ENCODE data around the gene TBXAS1. TPM values are rescaled to one million over a fixed set of nuclear protein-coding genes. Genes with fewer than 3 reads are reported as not detected.

Gene TBXAS1
- total and polyA plus RNA-seq, 2 experiments from 2014 or later, result 1.3 TPM; not detected in 1

DNA sequence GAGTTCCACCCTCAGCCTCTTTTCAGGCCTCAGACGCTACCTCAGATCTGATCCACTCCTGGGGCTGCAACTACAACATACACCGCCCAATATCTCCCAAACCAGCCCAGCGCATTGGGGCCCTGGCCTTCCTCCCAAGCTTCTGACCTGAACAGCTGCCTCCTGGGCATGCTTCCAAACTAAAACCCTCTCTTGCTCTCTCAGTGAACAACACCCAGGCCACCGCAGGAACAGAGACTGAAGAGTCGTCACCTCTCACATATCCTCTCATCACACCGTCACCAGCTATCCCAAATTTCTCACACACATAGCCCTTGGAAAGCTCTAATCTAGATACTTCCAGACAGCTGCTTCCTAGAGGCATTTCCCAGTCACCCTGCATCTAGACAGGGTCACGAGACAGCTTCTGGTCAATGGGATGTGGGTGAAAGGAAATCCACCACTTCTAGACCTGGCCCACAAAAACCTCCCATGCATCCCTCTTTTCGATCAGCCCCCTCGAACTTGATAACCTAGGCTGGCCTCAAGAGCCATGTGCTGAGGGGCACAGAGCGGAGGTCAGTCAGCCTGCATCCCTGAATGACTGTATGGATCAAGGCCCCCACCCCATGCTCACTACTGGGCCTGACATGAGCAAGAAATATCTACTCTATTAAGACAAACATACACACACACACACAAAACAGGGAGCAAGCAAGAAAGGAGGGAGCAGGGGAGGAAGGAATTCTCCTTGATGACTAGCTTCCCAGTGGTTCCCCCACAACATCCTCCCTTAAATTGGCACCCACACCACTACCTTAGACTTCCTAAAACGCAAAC, 231.9 kb downstream of the TBXAS1 start:
- H4K20me1 ChIP-seq (replicated peaks; ENCODE audit: insufficient read depth), result no peaks in the 10 kb centered on the region
- Mint-ChIP-seq H3K9me3 (no peaks in the 10 kb centered on the region; the same call in 2 of the 3 replicates), H3K27me3 (ENCODE audit: insufficient read depth, low read depth, poor library complexity) (peaks cover 29% of the 10 kb centered on the region), H3K36me3 (ENCODE audit: low read depth) (no peaks in the 10 kb centered on the region), H3K4me1 (peaks cover 5% of the 10 kb centered on the region; the same call in 2 of the 3 replicates), H3K27ac (no peak overlapping the region), H3K4me3 (peak overlapping the region; percentile 79)
- ATAC-seq (no peak), DNase-seq (ENCODE audit: low spot score) (no peak)
- H3K27me3 ChIP-seq (ENCODE audit: insufficient read depth), result peaks cover 39% of the 10 kb centered on the region
- no peak overlapping the region for H3K4me2 ChIP-seq
- no peaks in the 10 kb centered on the region; the same call in 1 of the 2 replicates for H3K9me2 ChIP-seq (ENCODE audit: insufficient read depth)
- H3K4me1 ChIP-seq (ENCODE audit: insufficient read depth), result peaks cover 7% of the 10 kb centered on the region; the same call in 1 of the 2 replicates
- H3K79me2 ChIP-seq (replicated peaks; ENCODE audit: insufficient read depth), result no peaks in the 10 kb centered on the region
- no peaks in the 10 kb centered on the region for H3F3A ChIP-seq (replicated peaks; ENCODE audit: low read depth)
- H2AFZ ChIP-seq, result no peak overlapping the region
- H3K36me3 ChIP-seq (ENCODE audit: insufficient read depth), result no peaks in the 10 kb centered on the region
- H3K4me3 ChIP-seq, result no peak overlapping the region
- H3K27ac ChIP-seq (ENCODE audit: low read depth), result no peak overlapping the region
- no peak for TF ChIP-seq CREB1 (CRISPR knock-in tag; IDR thresholded peaks at IDR 0.05; ENCODE audit: low read depth)
- TF ChIP-seq, protein P1, sequence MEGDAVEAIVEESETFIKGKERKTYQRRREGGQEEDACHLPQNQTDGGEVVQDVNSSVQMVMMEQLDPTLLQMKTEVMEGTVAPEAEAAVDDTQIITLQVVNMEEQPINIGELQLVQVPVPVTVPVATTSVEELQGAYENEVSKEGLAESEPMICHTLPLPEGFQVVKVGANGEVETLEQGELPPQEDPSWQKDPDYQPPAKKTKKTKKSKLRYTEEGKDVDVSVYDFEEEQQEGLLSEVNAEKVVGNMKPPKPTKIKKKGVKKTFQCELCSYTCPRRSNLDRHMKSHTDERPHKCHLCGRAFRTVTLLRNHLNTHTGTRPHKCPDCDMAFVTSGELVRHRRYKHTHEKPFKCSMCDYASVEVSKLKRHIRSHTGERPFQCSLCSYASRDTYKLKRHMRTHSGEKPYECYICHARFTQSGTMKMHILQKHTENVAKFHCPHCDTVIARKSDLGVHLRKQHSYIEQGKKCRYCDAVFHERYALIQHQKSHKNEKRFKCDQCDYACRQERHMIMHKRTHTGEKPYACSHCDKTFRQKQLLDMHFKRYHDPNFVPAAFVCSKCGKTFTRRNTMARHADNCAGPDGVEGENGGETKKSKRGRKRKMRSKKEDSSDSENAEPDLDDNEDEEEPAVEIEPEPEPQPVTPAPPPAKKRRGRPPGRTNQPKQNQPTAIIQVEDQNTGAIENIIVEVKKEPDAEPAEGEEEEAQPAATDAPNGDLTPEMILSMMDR (conservative IDR thresholded peaks at IDR 0.05; ENCODE audit: low read depth in 2 of 2), result no peak
- TF ChIP-seq, protein P2, sequence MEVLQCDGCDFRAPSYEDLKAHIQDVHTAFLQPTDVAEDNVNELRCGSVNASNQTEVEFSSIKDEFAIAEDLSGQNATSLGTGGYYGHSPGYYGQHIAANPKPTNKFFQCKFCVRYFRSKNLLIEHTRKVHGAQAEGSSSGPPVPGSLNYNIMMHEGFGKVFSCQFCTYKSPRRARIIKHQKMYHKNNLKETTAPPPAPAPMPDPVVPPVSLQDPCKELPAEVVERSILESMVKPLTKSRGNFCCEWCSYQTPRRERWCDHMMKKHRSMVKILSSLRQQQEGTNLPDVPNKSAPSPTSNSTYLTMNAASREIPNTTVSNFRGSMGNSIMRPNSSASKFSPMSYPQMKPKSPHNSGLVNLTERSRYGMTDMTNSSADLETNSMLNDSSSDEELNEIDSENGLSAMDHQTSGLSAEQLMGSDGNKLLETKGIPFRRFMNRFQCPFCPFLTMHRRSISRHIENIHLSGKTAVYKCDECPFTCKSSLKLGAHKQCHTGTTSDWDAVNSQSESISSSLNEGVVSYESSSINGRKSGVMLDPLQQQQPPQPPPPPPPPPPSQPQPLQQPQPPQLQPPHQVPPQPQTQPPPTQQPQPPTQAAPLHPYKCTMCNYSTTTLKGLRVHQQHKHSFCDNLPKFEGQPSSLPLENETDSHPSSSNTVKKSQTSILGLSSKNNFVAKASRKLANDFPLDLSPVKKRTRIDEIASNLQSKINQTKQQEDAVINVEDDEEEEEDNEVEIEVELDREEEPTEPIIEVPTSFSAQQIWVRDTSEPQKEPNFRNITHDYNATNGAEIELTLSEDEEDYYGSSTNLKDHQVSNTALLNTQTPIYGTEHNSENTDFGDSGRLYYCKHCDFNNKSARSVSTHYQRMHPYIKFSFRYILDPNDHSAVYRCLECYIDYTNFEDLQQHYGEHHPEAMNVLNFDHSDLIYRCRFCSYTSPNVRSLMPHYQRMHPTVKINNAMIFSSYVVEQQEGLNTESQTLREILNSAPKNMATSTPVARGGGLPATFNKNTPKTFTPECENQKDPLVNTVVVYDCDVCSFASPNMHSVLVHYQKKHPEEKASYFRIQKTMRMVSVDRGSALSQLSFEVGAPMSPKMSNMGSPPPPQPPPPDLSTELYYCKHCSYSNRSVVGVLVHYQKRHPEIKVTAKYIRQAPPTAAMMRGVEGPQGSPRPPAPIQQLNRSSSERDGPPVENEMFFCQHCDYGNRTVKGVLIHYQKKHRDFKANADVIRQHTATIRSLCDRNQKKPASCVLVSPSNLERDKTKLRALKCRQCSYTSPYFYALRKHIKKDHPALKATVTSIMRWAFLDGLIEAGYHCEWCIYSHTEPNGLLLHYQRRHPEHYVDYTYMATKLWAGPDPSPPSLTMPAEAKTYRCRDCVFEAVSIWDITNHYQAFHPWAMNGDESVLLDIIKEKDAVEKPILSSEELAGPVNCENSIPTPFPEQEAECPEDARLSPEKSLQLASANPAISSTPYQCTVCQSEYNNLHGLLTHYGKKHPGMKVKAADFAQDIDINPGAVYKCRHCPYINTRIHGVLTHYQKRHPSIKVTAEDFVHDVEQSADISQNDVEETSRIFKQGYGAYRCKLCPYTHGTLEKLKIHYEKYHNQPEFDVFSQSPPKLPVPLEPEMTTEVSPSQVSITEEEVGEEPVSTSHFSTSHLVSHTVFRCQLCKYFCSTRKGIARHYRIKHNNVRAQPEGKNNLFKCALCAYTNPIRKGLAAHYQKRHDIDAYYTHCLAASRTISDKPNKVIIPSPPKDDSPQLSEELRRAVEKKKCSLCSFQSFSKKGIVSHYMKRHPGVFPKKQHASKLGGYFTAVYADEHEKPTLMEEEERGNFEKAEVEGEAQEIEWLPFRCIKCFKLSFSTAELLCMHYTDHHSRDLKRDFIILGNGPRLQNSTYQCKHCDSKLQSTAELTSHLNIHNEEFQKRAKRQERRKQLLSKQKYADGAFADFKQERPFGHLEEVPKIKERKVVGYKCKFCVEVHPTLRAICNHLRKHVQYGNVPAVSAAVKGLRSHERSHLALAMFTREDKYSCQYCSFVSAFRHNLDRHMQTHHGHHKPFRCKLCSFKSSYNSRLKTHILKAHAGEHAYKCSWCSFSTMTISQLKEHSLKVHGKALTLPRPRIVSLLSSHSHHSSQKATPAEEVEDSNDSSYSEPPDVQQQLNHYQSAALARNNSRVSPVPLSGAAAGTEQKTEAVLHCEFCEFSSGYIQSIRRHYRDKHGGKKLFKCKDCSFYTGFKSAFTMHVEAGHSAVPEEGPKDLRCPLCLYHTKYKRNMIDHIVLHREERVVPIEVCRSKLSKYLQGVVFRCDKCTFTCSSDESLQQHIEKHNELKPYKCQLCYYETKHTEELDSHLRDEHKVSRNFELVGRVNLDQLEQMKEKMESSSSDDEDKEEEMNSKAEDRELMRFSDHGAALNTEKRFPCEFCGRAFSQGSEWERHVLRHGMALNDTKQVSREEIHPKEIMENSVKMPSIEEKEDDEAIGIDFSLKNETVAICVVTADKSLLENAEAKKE (CRISPR knock-in tag; IDR thresholded peaks at IDR 0.05), result no peak
- TF ChIP-seq EZH2phosphoT487 (IDR thresholded peaks at IDR 0.05; ENCODE audit: unreplicated experiment), result no peak
- no peak for TF ChIP-seq ZNF331 (CRISPR knock-in tag; IDR thresholded peaks at IDR 0.05; ENCODE audit: low read depth)
- TF ChIP-seq ZNF114 (CRISPR knock-in tag; IDR thresholded peaks at IDR 0.05), result no peak
- TF ChIP-seq STAT1 (IDR thresholded peaks at IDR 0.05; ENCODE audit: unreplicated experiment), result no peak
- TF ChIP-seq JUNB (IDR thresholded peaks at IDR 0.05; ENCODE audit: unreplicated experiment), result no peak
- TF ChIP-seq, protein P3, sequence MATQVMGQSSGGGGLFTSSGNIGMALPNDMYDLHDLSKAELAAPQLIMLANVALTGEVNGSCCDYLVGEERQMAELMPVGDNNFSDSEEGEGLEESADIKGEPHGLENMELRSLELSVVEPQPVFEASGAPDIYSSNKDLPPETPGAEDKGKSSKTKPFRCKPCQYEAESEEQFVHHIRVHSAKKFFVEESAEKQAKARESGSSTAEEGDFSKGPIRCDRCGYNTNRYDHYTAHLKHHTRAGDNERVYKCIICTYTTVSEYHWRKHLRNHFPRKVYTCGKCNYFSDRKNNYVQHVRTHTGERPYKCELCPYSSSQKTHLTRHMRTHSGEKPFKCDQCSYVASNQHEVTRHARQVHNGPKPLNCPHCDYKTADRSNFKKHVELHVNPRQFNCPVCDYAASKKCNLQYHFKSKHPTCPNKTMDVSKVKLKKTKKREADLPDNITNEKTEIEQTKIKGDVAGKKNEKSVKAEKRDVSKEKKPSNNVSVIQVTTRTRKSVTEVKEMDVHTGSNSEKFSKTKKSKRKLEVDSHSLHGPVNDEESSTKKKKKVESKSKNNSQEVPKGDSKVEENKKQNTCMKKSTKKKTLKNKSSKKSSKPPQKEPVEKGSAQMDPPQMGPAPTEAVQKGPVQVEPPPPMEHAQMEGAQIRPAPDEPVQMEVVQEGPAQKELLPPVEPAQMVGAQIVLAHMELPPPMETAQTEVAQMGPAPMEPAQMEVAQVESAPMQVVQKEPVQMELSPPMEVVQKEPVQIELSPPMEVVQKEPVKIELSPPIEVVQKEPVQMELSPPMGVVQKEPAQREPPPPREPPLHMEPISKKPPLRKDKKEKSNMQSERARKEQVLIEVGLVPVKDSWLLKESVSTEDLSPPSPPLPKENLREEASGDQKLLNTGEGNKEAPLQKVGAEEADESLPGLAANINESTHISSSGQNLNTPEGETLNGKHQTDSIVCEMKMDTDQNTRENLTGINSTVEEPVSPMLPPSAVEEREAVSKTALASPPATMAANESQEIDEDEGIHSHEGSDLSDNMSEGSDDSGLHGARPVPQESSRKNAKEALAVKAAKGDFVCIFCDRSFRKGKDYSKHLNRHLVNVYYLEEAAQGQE (IDR thresholded peaks at IDR 0.05; ENCODE audit: unreplicated experiment), result no peak
- TF ChIP-seq NANOG (IDR thresholded peaks at IDR 0.05; ENCODE audit: borderline replicate concordance), result no peak
- TF ChIP-seq EZH2 (IDR thresholded peaks at IDR 0.05; ENCODE audit: low read depth, unreplicated experiment), result no peak
- no peak for TF ChIP-seq POLR2AphosphoS5 (IDR thresholded peaks at IDR 0.05; ENCODE audit: low read depth)
- TF ChIP-seq, protein P4, sequence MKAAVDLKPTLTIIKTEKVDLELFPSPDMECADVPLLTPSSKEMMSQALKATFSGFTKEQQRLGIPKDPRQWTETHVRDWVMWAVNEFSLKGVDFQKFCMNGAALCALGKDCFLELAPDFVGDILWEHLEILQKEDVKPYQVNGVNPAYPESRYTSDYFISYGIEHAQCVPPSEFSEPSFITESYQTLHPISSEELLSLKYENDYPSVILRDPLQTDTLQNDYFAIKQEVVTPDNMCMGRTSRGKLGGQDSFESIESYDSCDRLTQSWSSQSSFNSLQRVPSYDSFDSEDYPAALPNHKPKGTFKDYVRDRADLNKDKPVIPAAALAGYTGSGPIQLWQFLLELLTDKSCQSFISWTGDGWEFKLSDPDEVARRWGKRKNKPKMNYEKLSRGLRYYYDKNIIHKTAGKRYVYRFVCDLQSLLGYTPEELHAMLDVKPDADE (IDR thresholded peaks at IDR 0.05), result no peak
